Stimulated activated CD8-positive, alpha-beta memory T cell treated with anti-CD3 and anti-CD28 coated beads, Interleukin-12 subunit alpha, Interleukin-12 subunit beta, amount 100 ng/mL, for 1 hour (primary cell): ENCODE results near the gene KCNMB3.
"Not testable (repeated sequence)": the region's sequence is repeated elsewhere in the genome, so short reads cannot be mapped to it uniquely, and the experiment has no call there.

Experiments used
- DNase-seq: peaks from one replicate; pipeline ENCODE4 v3.0.0-alpha.2; 2020; ENCODE audit warnings: low read depth

The KCNMB3 gene, protein sequence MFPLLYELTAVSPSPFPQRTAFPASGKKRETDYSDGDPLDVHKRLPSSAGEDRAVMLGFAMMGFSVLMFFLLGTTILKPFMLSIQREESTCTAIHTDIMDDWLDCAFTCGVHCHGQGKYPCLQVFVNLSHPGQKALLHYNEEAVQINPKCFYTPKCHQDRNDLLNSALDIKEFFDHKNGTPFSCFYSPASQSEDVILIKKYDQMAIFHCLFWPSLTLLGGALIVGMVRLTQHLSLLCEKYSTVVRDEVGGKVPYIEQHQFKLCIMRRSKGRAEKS

GRCh38 chr3:179250803-179251476 is at the start of gene KCNMB3:
TSS of gene KCNMB3 (minus strand) at chr3:179251114. CDS start at chr3:179250990, 124 bp downstream.
- no peak for DNase-seq

DNA sequence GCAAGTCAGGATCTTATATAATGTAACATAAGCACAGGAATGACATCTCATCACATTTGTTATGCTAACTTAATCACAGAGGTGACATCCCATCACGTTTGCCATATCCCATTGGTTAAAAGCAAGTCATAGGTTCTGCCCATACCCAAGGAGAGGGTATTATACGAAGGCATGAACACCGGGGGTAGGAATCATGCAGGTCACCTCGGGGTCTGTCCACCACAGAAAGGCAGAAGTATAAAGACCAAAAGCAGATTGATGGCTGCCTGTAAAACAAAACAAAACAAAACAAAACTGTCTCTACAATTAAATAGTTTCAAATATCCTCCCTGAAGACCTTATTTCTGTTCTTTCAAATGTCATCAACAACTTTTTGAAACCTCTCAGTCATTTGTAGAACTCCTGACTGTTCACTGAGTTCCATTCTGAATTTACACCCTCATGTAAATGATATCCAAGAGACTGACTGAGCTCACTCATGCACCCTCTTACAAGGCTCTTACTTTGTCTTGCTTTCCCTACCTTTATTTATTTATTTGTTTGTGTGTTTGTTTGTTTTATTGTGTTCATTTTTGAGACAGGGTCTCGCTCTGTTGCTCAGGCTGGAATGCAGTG is 49.2 kb upstream of the KCNMB3 start:
- no peak for DNase-seq

- DNase-seq, result no peak
These were observed 48.4 kb upstream of the KCNMB3 start for GRCh38 chr3:179299316-179299715.

DNA sequence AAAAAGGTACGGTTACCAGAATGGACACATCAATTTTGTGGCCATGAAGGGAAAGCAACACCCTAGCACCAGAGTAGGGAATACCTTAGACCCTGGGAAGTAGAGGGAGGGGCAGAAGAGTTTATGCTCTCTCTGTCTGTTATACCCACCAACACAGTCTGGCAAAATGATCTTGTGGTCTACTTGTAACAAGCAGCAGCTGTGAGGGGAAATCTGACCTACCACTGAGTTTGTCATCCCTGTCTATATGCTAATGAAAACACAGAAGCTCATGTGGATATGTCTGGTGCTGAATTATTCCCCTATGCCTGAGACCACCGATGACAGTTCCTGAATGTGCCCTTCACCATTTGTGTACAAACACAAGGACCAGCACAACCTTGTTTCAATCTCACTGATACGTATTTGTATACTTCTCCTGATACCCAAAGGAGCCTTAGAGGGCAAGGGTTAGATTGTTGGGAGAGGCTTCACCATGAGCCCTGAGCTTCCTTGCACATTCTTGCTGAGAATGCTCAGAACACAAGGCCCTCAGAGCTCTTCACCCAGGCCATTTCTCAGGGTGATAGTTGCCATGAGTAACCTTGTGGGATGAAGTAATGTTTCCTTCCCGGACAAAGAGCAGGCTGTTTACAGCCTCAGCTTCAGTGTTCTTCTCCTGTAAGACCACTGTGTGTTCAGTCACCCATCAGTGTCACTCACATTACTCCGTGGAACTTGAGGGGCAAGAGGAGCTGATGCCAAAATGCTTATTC is 47.2 kb upstream of the KCNMB3 start:
- no peak for DNase-seq

- DNase-seq, result no peak
These were observed 41.5 kb upstream of the KCNMB3 start for GRCh38 chr3:179292450-179292849.

GRCh38 chr3:179289295-179289694 is 38.4 kb upstream of the KCNMB3 start:
- DNase-seq, result no peak

- no peak for DNase-seq
These were observed 37.9 kb upstream of the KCNMB3 start for GRCh38 chr3:179288845-179289244.

DNA sequence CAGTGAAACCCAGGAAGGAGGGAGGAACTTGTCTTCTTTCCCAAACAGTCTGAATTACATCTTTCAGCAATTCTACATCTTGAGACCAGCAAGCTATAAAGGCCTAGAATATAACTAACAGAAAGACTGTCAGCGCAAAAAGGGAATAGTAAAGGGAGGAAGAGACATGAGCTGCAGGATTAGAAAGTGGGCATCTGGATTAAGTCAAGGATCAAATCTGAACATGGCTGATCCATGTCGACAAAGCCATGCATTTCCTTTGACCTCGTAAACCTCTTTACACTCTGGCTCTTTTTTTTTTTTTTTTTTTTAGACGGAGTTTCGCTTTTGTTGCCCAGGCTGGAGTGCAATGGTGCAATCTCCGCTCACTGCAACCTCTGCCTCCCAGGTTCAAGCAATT is 35.4 kb upstream of the KCNMB3 start:
- DNase-seq, result no peak

- DNase-seq, result no peak
These were observed 30.9 kb upstream of the KCNMB3 start for GRCh38 chr3:179281825-179282224.

- DNase-seq, result no peak
These were observed 28.9 kb upstream of the KCNMB3 start for GRCh38 chr3:179279837-179280236.

DNA sequence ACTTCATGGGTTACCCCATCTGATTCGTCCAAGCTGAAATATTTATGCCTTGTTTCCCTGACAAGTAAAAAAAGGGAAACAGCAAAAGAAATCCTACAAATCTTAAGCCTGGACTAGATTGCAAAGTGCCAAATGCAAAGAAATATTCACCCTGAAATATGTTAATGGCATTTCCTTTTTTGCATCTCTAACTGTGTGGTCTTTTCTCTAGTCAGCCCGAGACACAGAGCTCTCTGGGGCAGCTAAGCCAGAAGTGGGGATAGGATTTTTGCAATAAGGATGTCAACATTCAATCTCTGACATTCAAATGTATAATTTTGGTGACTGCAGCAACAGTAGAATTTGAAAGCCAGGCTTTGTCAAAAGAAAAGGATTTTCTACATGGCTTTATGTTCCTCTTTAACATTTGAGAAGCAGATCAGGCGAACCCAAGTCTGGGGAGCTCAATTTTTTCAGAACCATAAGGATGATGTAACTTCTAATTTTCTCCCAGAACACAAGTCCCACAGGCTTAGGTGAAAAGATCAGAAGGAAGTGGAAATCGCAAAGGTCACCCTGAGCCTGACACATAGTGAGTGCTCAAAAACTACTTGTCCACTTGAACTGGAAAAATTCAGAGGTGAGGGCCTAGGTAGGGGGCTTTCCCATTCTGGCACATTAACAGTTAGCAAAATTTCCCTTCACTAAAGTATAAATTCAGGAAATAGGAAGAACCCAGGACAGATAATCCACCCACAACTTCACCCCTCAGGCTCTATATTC is 28.2 kb upstream of the KCNMB3 start:
- DNase-seq, result no peak

DNA sequence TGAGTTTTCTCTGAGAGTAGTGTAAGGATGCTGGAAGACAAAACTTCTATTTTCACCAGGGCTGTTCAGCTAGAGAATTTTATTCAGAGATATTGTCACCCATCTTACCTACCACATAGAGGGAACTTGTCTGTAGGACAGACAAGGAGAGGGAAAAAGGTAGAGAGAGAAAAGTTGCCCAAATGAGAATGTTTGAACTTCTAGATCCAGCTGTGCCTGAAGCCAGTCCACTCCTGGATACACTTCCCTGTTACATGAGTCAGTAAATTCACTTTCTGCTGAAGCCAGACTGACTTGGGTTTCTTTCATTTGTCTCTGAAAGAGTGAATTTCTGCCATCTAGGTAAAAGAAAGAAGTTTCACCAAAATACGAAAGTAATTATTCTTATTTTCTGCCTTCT is 27.2 kb upstream of the KCNMB3 start:
- no peak for DNase-seq

GRCh38 chr3:179276743-179277142 is 25.8 kb upstream of the KCNMB3 start:
- DNase-seq, result no peak

DNA sequence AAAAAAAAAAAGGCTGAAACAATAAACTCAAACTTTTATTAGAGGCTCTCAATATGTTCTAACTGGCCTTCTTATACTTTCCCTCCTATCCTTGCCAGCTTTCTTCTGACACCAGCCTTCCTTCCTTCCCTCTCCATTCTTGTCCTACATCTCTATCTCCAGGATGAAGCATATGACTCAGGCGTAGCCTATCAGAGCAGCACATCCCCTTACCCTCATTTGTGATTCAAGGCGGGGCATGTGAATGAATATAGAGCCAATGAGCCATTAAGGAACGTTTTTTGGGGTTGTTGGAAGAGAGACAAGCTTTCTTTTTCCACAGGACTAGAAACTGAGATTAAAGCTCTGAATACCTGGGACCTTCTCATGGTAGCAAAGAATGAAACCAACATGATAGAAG is 25.1 kb upstream of the KCNMB3 start:
- DNase-seq, result no peak

- not testable (repeated sequence) for DNase-seq
These were observed 23.5 kb upstream of the KCNMB3 start for GRCh38 chr3:179274434-179274833.

- no peak for DNase-seq
These were observed 21.5 kb upstream of the KCNMB3 start for GRCh38 chr3:179272385-179272784.

GRCh38 chr3:179269152-179269707 is 18.3 kb upstream of the KCNMB3 start:
- no peak for DNase-seq

DNA sequence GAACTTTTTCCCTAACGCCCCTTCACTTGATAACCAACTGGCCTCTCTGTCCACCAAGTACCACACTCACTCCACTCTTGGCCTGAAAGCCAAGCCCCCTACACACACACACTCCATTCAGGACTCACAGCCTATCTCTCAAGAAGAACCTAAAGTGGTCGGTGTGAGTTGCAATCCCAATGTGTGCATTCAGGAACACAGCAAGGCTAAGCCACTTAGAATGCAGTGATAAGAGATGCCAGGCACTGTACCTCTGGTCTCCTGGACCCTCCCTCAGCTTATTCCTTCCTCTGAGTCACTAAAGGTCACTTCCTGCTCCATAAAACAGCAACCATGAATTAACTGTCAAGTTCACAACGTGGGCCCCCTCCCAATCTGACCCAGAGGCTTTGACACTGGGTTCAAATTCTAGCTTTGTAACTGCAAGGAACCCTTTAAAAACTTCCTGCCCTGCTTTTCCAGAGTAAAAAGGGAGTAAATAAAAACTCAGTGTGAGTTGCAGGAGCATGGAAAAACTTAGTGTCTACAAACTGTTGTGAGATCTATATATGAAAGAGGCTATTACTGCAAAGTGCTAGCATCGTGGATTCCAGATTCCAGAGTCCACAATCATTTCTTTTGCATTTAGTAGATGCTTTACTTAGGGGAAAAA is 17.6 kb upstream of the KCNMB3 start:
- DNase-seq, result no peak

GRCh38 chr3:179266701-179267211 is 15.8 kb upstream of the KCNMB3 start:
- no peak for DNase-seq

DNA sequence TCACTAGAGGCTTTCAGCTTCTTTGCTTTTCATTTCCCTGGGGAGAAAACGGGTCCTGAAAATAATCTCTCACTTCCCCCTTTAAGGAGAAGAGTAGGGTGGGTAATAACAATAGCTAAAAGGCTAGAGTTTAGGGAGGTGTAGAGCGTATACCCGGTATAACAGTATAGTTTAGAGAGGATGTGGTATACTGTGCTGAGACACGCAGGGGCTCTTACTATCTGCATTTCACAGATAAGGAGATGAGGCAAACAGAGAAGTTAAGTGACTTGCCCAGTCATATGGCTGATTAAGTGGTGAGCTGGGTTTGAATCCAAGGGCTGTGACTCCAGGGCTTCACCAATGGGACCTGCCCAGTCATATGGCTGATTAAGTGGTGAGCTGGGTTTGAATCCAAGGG is 15.0 kb upstream of the KCNMB3 start:
- no peak for DNase-seq

DNA sequence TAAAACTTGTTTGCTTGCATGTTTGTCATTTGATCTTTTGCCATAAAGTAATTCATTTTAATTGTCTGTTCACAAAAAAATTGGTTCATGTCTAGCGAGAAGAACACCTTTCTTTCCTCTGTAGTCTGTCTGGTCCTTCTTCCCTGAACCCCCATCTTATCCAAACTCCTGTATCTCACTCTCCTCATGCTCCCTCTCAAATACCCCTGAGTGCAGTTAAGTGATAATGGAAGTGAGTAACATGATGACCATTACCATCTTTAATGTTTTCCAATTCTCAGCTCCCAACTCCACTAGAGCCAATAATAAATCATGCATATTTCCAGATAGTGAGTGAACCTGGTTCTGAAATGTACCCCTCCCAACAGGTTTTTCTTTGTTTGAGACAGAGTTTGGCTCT is 14.2 kb upstream of the KCNMB3 start:
- DNase-seq, result no peak
